ENCODE data around the gene MCU. TPM values are rescaled to one million over a fixed set of nuclear protein-coding genes. Genes with fewer than 3 reads are reported as not detected.
"Not testable (repeated sequence)": the region's sequence is repeated elsewhere in the genome, so short reads cannot be mapped to it uniquely, and the experiment has no call there.

Gene MCU
- total RNA-seq, 2 donors from 2014 or later: 12.5 to 19.1 TPM

GRCh38 chr10:72667207-72667864, 24.6 kb upstream of the MCU start:
- Mint-ChIP-seq H3K4me3 (no peak overlapping the region), H3K4me1 (no peaks in the 10 kb centered on the region), H3K27me3 (peaks cover 4% of the 10 kb centered on the region), H3K27ac (no peak overlapping the region), H3K9me3 (no peaks in the 10 kb centered on the region), H3K36me3 (ENCODE audit: low read depth) (no peaks in the 10 kb centered on the region)
- ATAC-seq (replicated peaks): no peak

- peaks cover under 1% of the 10 kb centered on the region for H3K27me3 Mint-ChIP-seq
- ATAC-seq (replicated peaks): no peak
These were observed 18.7 kb upstream of the MCU start for GRCh38 chr10:72673280-72673679.

GRCh38 chr10:72674174-72674573, 17.8 kb upstream of the MCU start:
- not testable (repeated sequence) for H3K27ac Mint-ChIP-seq; H3K4me3 Mint-ChIP-seq; H3K4me1 Mint-ChIP-seq; H3K36me3 Mint-ChIP-seq (ENCODE audit: low read depth); ATAC-seq (replicated peaks); H3K9me3 Mint-ChIP-seq; H3K27me3 Mint-ChIP-seq

More at GRCh38 chr10:72673280-72673679, 18.7 kb upstream of the MCU start:
- Mint-ChIP-seq H3K9me3 (no peaks in the 10 kb centered on the region), H3K36me3 (ENCODE audit: low read depth) (no peaks in the 10 kb centered on the region), H3K4me1 (no peaks in the 10 kb centered on the region), H3K27ac (no peak overlapping the region), H3K4me3 (no peak overlapping the region)

GRCh38 chr10:72679838-72680241, 12.1 kb upstream of the MCU start:
- Mint-ChIP-seq H3K4me3 (no peak overlapping the region), H3K36me3 (ENCODE audit: low read depth) (no peaks in the 10 kb centered on the region), H3K4me1 (no peaks in the 10 kb centered on the region), H3K27ac (no peak overlapping the region), H3K27me3 (peaks cover 4% of the 10 kb centered on the region), H3K9me3 (no peaks in the 10 kb centered on the region)
- ATAC-seq (replicated peaks): no peak

- Mint-ChIP-seq H3K27me3 (peaks cover 10% of the 10 kb centered on the region), H3K36me3 (ENCODE audit: low read depth) (no peaks in the 10 kb centered on the region), H3K27ac (no peak overlapping the region), H3K4me1 (no peaks in the 10 kb centered on the region), H3K9me3 (no peaks in the 10 kb centered on the region), H3K4me3 (no peak overlapping the region)
- no peak for ATAC-seq (replicated peaks)
These were observed 9.3 kb upstream of the MCU start for GRCh38 chr10:72682638-72683037.

- no peak for ATAC-seq (replicated peaks)
- Mint-ChIP-seq H3K27me3 (peaks cover 13% of the 10 kb centered on the region), H3K9me3 (no peaks in the 10 kb centered on the region), H3K36me3 (ENCODE audit: low read depth) (no peaks in the 10 kb centered on the region), H3K4me1 (no peaks in the 10 kb centered on the region), H3K27ac (no peak overlapping the region), H3K4me3 (no peak overlapping the region)
These were observed 6.5 kb upstream of the MCU start for GRCh38 chr10:72685264-72685921.

- H3K27ac Mint-ChIP-seq; H3K9me3 Mint-ChIP-seq; H3K4me1 Mint-ChIP-seq; ATAC-seq (replicated peaks); H3K4me3 Mint-ChIP-seq; H3K36me3 Mint-ChIP-seq (ENCODE audit: low read depth): not testable (repeated sequence)
- H3K27me3 Mint-ChIP-seq: peaks cover 13% of the 10 kb centered on the region
These were observed 5.5 kb upstream of the MCU start for GRCh38 chr10:72686430-72686829.

GRCh38 chr10:72687035-72687434, 4.9 kb upstream of the MCU start:
- Mint-ChIP-seq H3K4me1 (no peaks in the 10 kb centered on the region), H3K27ac (no peak overlapping the region), H3K36me3 (ENCODE audit: low read depth) (no peaks in the 10 kb centered on the region), H3K9me3 (no peaks in the 10 kb centered on the region), H3K27me3 (peaks cover 13% of the 10 kb centered on the region), H3K4me3 (no peak overlapping the region)
- ATAC-seq (replicated peaks): no peak

GRCh38 chr10:72688208-72688651, 3.7 kb upstream of the MCU start:
- H3K4me1 Mint-ChIP-seq: peaks cover 6% of the 10 kb centered on the region
- no peak overlapping the region for H3K27ac Mint-ChIP-seq
- no peak for ATAC-seq (replicated peaks)
- H3K4me3 Mint-ChIP-seq: no peak overlapping the region
- no peaks in the 10 kb centered on the region for H3K36me3 Mint-ChIP-seq (ENCODE audit: low read depth)
- H3K27me3 Mint-ChIP-seq: peaks cover 13% of the 10 kb centered on the region
- no peaks in the 10 kb centered on the region for H3K9me3 Mint-ChIP-seq

- H3K9me3 Mint-ChIP-seq: no peaks in the 10 kb centered on the region
- peaks cover 9% of the 10 kb centered on the region for H3K27me3 Mint-ChIP-seq
- H3K4me1 Mint-ChIP-seq: peaks cover 8% of the 10 kb centered on the region
- no peak overlapping the region for H3K27ac Mint-ChIP-seq
- H3K36me3 Mint-ChIP-seq (ENCODE audit: low read depth): no peaks in the 10 kb centered on the region
- H3K4me3 Mint-ChIP-seq: no peak overlapping the region
- no peak for ATAC-seq (replicated peaks)
These were observed 2.3 kb upstream of the MCU start for GRCh38 chr10:72689660-72690059.

- no peaks in the 10 kb centered on the region for H3K36me3 Mint-ChIP-seq (ENCODE audit: low read depth)
- H3K9me3 Mint-ChIP-seq: no peaks in the 10 kb centered on the region
- H3K4me3 Mint-ChIP-seq: no peak overlapping the region
- H3K4me1 Mint-ChIP-seq: peaks cover 8% of the 10 kb centered on the region
- no peak for ATAC-seq (replicated peaks)
- H3K27me3 Mint-ChIP-seq: peaks cover 9% of the 10 kb centered on the region
- H3K27ac Mint-ChIP-seq: no peak overlapping the region
These were observed 1.7 kb upstream of the MCU start for GRCh38 chr10:72690071-72690755.

- peak overlapping the region; percentile 53 for H3K27ac Mint-ChIP-seq
- no peaks in the 10 kb centered on the region for H3K36me3 Mint-ChIP-seq (ENCODE audit: low read depth)
- peaks cover 4% of the 10 kb centered on the region for H3K27me3 Mint-ChIP-seq
- peak overlapping the region; percentile 83 for H3K4me3 Mint-ChIP-seq
- H3K4me1 Mint-ChIP-seq: peaks cover 8% of the 10 kb centered on the region
- ATAC-seq (replicated peaks): no peak
- H3K9me3 Mint-ChIP-seq: no peaks in the 10 kb centered on the region
These were observed 477 bp upstream of the MCU start for GRCh38 chr10:72691470-72691862.

- peak overlapping the region; percentile 82 for H3K27ac Mint-ChIP-seq
- peaks cover 3% of the 10 kb centered on the region for H3K27me3 Mint-ChIP-seq
- H3K4me1 Mint-ChIP-seq: peaks cover 8% of the 10 kb centered on the region
- H3K36me3 Mint-ChIP-seq (ENCODE audit: low read depth): no peaks in the 10 kb centered on the region
- H3K4me3 Mint-ChIP-seq: peak overlapping the region; percentile 89
- no peak for ATAC-seq (replicated peaks)
- no peaks in the 10 kb centered on the region for H3K9me3 Mint-ChIP-seq
These were observed 726 bp downstream of the MCU start for GRCh38 chr10:72692744-72692993.

- H3K27ac Mint-ChIP-seq: peak overlapping the region; percentile 82
- ATAC-seq (replicated peaks): no peak
- no peaks in the 10 kb centered on the region for H3K36me3 Mint-ChIP-seq (ENCODE audit: low read depth)
These were observed 1.2 kb downstream of the MCU start for GRCh38 chr10:72692994-72693781.

More at GRCh38 chr10:72692994-72693781, 1.2 kb downstream of the MCU start:
- peaks cover 8% of the 10 kb centered on the region for H3K4me1 Mint-ChIP-seq
- no peaks in the 10 kb centered on the region for H3K27me3 Mint-ChIP-seq
- H3K4me3 Mint-ChIP-seq: peak overlapping the region; percentile 89
- H3K9me3 Mint-ChIP-seq: no peaks in the 10 kb centered on the region

All from activated T-helper 17 cell treated with anti-CD3 and anti-CD28 coated beads, Interleukin-2, amount 50 U/mL, for 72 hours (primary cell).